Measurements from ENCODE around the gene DDA1. TPM values are rescaled to one million over a fixed set of nuclear protein-coding genes. Genes with fewer than 3 reads are reported as not detected.

Gene DDA1
- total RNA-seq, 1 experiment from 2014 or later, result 28.2 TPM

GRCh38 chr19:17338433-17339078 lies 29.2 kb downstream of the DDA1 start:
- in situ Hi-C loops (cut with HindIII; ENCODE audit: low sequenced_read_pairs), result no loop called here
- no peak for DNase-seq (ENCODE audit: low spot score)

DNA sequence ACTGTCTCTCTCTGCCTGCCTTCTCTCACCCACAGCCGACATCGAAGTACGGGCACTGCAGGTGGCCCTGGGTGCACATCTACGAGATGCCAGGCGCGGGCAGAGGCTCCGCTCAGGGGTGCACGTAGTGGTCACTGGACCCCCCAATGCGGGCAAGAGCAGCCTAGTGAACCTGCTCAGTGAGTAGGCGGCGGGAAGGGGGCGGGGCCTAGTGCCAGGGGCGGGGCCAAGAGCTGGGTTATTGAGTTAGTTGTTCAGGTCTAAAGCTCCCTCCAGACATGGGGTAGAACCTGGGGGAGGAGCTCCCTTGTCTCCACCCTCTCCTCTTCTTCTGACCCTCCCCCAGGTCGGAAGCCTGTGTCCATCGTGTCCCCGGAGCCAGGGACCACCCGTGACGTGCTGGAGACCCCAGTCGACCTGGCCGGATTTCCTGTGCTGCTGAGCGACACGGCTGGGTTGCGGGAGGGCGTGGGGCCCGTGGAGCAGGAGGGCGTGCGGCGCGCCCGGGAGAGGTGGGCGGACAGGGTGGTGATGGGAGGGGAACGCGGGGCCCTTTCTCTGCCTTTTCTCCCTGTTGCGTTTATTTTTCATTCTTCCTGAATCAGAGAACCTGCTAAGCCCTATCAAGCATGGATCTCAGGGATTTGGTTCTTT lies 29.9 kb downstream of the DDA1 start:
- no peak for DNase-seq (ENCODE audit: low spot score)
- in situ Hi-C loops (cut with HindIII; ENCODE audit: low sequenced_read_pairs), result no loop called here

GRCh38 chr19:17340302-17340870 lies 31.0 kb downstream of the DDA1 start:
- peak; percentile 28 for DNase-seq (ENCODE audit: low spot score)
- in situ Hi-C loops (cut with HindIII; ENCODE audit: low sequenced_read_pairs), result no loop called here

- in situ Hi-C loops (cut with HindIII; ENCODE audit: low sequenced_read_pairs), result no loop called here
- DNase-seq (ENCODE audit: low spot score), result no peak
Measured at GRCh38 chr19:17340871-17341357, 31.6 kb downstream of the DDA1 start.

DNA sequence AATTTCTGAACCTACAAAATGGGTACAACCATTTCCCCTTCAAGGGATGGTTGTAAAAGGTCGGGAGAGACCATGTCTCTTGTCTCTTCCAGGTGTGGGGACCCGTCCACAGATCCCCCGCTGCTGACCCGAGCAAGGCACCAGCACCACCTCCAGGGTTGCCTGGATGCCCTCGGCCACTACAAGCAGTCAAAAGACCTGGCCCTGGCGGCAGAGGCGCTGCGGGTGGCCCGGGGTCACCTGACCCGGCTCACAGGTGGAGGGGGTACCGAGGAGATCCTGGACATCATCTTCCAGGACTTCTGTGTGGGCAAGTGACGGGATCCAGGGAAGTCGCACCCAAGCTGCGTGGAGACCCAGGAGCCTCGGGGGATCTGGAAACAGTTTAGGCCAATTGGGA lies 32.0 kb downstream of the DDA1 start:
- in situ Hi-C loops (cut with HindIII; ENCODE audit: low sequenced_read_pairs), result no loop called here
- no peak for DNase-seq (ENCODE audit: low spot score)

GRCh38 chr19:17341845-17342244 lies 32.5 kb downstream of the DDA1 start:
- in situ Hi-C loops (cut with HindIII; ENCODE audit: low sequenced_read_pairs), result no loop called here
- no peak for DNase-seq (ENCODE audit: low spot score)

GRCh38 chr19:17346109-17346671 lies 36.8 kb downstream of the DDA1 start:
- DNase-seq (ENCODE audit: low spot score), result peak; percentile 69
- in situ Hi-C loops (cut with HindIII; ENCODE audit: low sequenced_read_pairs), result no loop called here

- in situ Hi-C loops (cut with HindIII; ENCODE audit: low sequenced_read_pairs), result no loop called here
- DNase-seq (ENCODE audit: low spot score), result no peak
Measured at GRCh38 chr19:17347361-17347760, 38.0 kb downstream of the DDA1 start.

GRCh38 chr19:17347877-17348276 lies 38.5 kb downstream of the DDA1 start:
- in situ Hi-C loops (cut with HindIII; ENCODE audit: low sequenced_read_pairs), result no loop called here
- DNase-seq (ENCODE audit: low spot score), result no peak

DNA sequence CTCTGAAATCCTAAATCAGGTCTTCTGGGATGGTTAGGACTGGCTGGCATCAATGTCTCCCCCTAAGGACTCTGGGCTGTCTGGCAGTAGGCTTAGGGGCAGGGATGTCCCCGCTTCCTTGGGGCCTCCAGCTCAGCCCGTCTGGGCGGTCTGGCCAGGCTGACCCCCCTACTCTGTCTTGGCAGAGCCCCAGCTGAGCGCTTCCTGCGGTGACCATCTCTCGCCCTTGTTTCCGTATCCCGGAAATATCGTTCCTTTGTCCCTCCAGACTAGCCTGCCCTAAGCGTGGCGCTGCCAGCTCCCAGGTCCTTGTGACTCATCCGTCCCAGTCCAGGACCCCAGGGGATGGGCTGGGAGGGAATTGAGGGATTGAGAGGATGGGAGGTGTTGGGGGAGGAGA lies 39.3 kb downstream of the DDA1 start:
- in situ Hi-C loops (cut with HindIII; ENCODE audit: low sequenced_read_pairs), result no loop called here
- no peak for DNase-seq (ENCODE audit: low spot score)

DNA sequence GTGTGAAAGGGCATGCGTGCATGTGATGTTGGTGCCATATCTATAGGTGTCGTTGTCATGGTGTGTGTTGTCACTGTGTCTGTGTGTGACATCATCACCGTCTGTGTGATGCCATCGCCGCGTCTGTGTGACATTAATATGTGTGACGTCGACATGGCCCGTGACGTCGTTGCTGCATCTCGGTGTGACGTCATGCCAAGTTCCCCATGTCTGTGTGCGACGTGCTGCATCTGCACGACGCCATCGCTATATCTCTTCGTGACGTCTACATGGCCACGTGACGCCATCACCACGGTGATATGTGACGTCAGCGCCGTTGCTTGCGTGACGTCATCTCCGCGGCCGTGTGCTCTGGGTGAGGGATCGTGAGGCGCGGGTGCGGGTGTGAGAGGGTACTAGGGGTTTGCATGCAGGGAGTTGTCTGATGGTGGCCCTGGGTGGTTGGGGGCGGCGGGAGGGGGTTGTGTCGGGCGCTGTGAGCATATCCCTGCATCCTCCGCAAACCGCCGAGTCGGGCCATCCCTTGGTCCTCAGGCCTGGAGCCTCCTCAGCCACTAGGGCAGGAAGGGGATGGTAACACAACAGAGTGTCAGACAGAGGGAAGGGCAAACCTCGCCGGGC lies 42.6 kb downstream of the DDA1 start:
- in situ Hi-C loops (cut with HindIII; ENCODE audit: low sequenced_read_pairs), result no loop called here
- DNase-seq (ENCODE audit: low spot score), result no peak

GRCh38 chr19:17352608-17353280 lies 43.4 kb downstream of the DDA1 start:
- in situ Hi-C loops (cut with HindIII; ENCODE audit: low sequenced_read_pairs), result no loop called here
- no peak for DNase-seq (ENCODE audit: low spot score)

DNA sequence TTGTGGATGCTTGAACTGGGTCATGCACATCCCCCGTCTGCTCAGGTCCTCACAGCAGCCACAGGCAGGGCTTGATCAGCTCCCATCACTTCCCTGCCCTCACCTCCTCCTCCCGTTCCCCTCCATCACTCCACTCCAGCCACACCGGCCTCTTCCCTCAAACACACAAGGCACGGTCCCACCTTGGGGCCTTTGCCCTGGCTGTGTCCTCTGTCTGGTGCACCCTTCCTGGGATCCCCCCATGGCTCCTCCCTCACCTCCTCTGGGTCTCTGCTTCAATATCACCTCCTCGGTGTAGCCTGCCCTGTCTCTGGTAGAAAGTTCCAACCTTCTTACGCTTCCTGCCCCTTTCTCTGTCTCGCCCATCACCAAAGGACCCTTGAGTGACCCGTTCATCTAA lies 44.0 kb downstream of the DDA1 start:
- in situ Hi-C loops (cut with HindIII; ENCODE audit: low sequenced_read_pairs), result no loop called here
- DNase-seq (ENCODE audit: low spot score), result no peak

DNA sequence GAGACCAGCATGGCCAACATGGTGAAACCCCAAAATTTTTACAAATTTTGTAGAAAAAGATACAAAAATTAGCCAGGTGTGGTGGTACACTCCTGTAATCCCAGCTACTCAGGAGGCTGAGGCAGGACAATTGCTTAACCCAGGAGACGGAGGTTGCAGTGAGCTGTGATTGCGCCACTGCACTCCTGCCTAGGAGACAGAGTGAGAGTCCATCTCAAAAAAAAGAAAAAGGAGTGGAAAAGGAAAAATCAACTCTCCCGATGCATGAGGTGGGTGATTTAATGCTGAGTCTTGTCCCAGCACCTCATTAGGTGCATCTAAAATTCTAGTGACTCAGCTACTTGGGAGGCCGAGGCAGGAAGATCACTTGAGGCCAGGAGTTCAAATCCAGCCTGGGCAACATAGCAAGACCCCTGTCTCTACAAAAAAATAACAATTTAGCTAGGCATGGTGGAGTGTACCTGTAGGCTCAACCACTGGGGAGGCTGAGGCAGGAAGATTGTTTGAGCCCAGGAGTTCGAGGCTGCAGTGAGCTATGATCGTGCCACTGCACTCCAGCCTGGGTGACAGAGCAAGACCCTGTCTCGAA lies 47.8 kb downstream of the DDA1 start:
- no peak for DNase-seq (ENCODE audit: low spot score)
- in situ Hi-C loops (cut with HindIII; ENCODE audit: low sequenced_read_pairs), result no loop called here

GRCh38 chr19:17357724-17358123 lies 48.4 kb downstream of the DDA1 start:
- in situ Hi-C loops (cut with HindIII; ENCODE audit: low sequenced_read_pairs), result no loop called here
- DNase-seq (ENCODE audit: low spot score), result no peak

DNA sequence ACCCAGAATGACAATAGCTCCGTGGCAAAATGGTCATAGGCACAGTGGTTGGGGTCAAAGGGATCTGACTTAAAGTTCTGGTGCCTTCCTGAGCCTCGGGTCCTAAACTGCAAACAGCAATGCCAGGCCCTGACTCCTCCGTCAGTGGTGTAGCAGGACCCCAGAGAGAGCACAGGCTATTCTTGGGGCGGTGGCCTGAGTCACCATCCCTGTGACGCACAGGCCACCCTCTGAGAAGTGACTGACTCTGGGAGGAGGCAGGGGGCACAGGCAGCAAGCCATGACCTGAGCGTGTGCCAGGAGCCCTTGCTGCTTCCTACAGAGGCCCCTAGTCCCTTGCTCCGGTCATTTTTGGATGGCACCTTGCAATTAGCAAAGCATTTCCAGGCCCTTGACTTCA lies 49.0 kb downstream of the DDA1 start:
- no peak for DNase-seq (ENCODE audit: low spot score)

GRCh38 chr19:17359905-17360800 lies 50.8 kb downstream of the DDA1 start:
- DNase-seq (ENCODE audit: low spot score), result no peak
- in situ Hi-C loops (cut with HindIII; ENCODE audit: low sequenced_read_pairs), result no loop called here

More for the DNA sequence above, 49.0 kb downstream of the DDA1 start:
- in situ Hi-C loops (cut with HindIII; ENCODE audit: low sequenced_read_pairs), result no loop called here

All from G401 (cell line).